A549 (cell line): ENCODE measurements around the gene PRSS23. TPM values are rescaled to one million over a fixed set of nuclear protein-coding genes. Genes with fewer than 3 reads are reported as not detected.

Experiments
- ATAC-seq, 2 experiments: fragments of 200-7000 bp in 1 of 2; fragments of >200 bp in 1 of 2; cut with Nextera tagmentation in 1 of 2; cut with Tn5 transposase in 1 of 2; 3 replicates each; pipeline versions ENCODE4 v1.8.0 to v1.9.1; 2018 to 2020; ENCODE audit warnings: mild to moderate bottlenecking in 1 of 2, moderate library complexity in 1 of 2
- CTCF ChIA-PET: fragments of 300-600 bp; sonication (Branson Sonifier 250); formaldehyde crosslinking; extraction: SDS; loops from one replicate; lab custom pipeline; 2021; ENCODE audit warnings: antibody characterized with exemption, inconsistent platforms; lab: Yijun Ruan, JAX
- POLR2A ChIA-PET: fragments of 350-600 bp; formaldehyde crosslinking; extraction: SDS; loops from one replicate; lab custom pipeline; 2021; ENCODE audit warnings: antibody characterized with exemption, inconsistent platforms; lab: Yijun Ruan, JAX
- DNase-seq, 2 experiments: peaks; one replicate each; pipeline versions ENCODE4 v3.0.0 to v3.0.0-alpha.2; 2011 to 2016; ENCODE audit warnings: low read depth in 1 of 2, low spot score in 1 of 2
- FAIRE-seq: peaks from 2 replicates; lab custom pipeline; 2011; peaks lifted over from hg19 to GRCh38; lab: Jason Lieb, UNC
- H3K27ac ChIP-seq, 2 experiments: fragments of >200 bp; sonication (Bioruptor Twin); formaldehyde crosslinking; 3 replicates each; pipeline ENCODE4 v1.5.1; 2016 to 2017
- H3K4me1 ChIP-seq: fragments of >200 bp; sonication (Bioruptor Twin); formaldehyde crosslinking; 3 replicates; pipeline ENCODE4 v1.6.1; 2016
- H3K4me2 ChIP-seq: fragments of >200 bp; sonication (Bioruptor Twin); formaldehyde crosslinking; 3 replicates; pipeline ENCODE4 v1.6.1; 2016
- H3K4me3 ChIP-seq: fragments of >200 bp; sonication (Bioruptor Twin); formaldehyde crosslinking; 3 replicates; pipeline ENCODE4 v1.5.1; 2016
- H3K9me3 ChIP-seq: fragments of >200 bp; sonication (Bioruptor Twin); formaldehyde crosslinking; 3 replicates; pipeline ENCODE4 v1.6.1; 2016
- CBX2 ChIP-seq: fragments of 200-600 bp; sonication (generic); IDR thresholded peaks from 2 replicates; pipeline ENCODE4 v1.6.1; 2016; ENCODE audit warnings: low read depth, mild to moderate bottlenecking, borderline replicate concordance
- CHD2 ChIP-seq: fragments of 150-350 bp; IDR thresholded peaks from 2 replicates; pipeline ENCODE4 v1.6.1; 2014; ENCODE audit warnings: low read length; ENCODE audit not compliant: partially characterized antibody
- FOXS1 ChIP-seq: fragments of 250-450 bp; sonication (Bioruptor Pico); IDR thresholded peaks from 2 replicates; pipeline ENCODE4 v1.5.0; 2020; ENCODE audit warnings: mild to moderate bottlenecking, moderate library complexity
- HMGXB4 ChIP-seq: fragments of 250-450 bp; sonication (Bioruptor Pico); IDR thresholded peaks from 2 replicates; pipeline ENCODE4 v1.5.0; 2021; ENCODE audit warnings: mild to moderate bottlenecking, moderate library complexity, borderline replicate concordance
- HOXA7 ChIP-seq: fragments of 250-450 bp; sonication (Bioruptor Pico); IDR thresholded peaks from 2 replicates; pipeline ENCODE4 v1.5.0; 2020; ENCODE audit warnings: mild to moderate bottlenecking, moderate library complexity
- HOXB5 ChIP-seq: fragments of 250-450 bp; sonication (Bioruptor Pico); IDR thresholded peaks from 2 replicates; pipeline ENCODE4 v1.5.0; 2020; ENCODE audit warnings: mild to moderate bottlenecking, moderate library complexity
- KDM1A ChIP-seq: fragments of 200-600 bp; sonication (generic); IDR thresholded peaks from 2 replicates; pipeline ENCODE4 v1.6.1; 2016; ENCODE audit warnings: low read depth, mild to moderate bottlenecking
- KDM5A ChIP-seq: fragments of 200-600 bp; sonication (generic); IDR thresholded peaks from 2 replicates; pipeline ENCODE4 v1.6.1; 2016; ENCODE audit warnings: antibody characterized with exemption, mild to moderate bottlenecking
- MAFK ChIP-seq: fragments of 450-650 bp; IDR thresholded peaks from 2 replicates; pipeline ENCODE4 v1.6.1; 2014; ENCODE audit not compliant: partially characterized antibody
- NFE2L2 ChIP-seq: fragments of 150-350 bp; conservative IDR thresholded peaks from 2 replicates; pipeline ENCODE4 v1.6.1; 2014; ENCODE audit warnings: low read length
- NPAS2 ChIP-seq: fragments of 250-450 bp; sonication (Bioruptor Pico); IDR thresholded peaks from 2 replicates; pipeline ENCODE4 v1.8.0; 2022; ENCODE audit warnings: mild to moderate bottlenecking, moderate library complexity, borderline replicate concordance
- SMC3 ChIP-seq: fragments of >200 bp; sonication (Bioruptor Twin); formaldehyde crosslinking; IDR thresholded peaks from 3 replicates; pipeline ENCODE4 v1.6.1; 2018; ENCODE audit warnings: inconsistent platforms
- TFCP2L1 ChIP-seq: fragments of 250-450 bp; sonication (Bioruptor Pico); IDR thresholded peaks from 2 replicates; pipeline ENCODE4 v1.5.0; 2021; ENCODE audit warnings: mild to moderate bottlenecking
- ZFP36 ChIP-seq: fragments of 450-650 bp; IDR thresholded peaks from 2 replicates; pipeline ENCODE4 v1.6.1; 2014; ENCODE audit warnings: borderline replicate concordance; ENCODE audit not compliant: partially characterized antibody
- ZNF302 ChIP-seq: fragments of 250-450 bp; sonication (Bioruptor Pico); IDR thresholded peaks from 2 replicates; pipeline ENCODE4 v1.9.0; 2021; ENCODE audit warnings: inconsistent platforms, mild to moderate bottlenecking, moderate library complexity
- WGBS: methylation state at CpG from one replicate; pipeline ENCODE4 v1.1.6; 2017; ENCODE audit errors: missing lambda C conversion rate; 5-methylcytosine and 5-hydroxymethylcytosine counted together
- polyA plus RNA-seq, 4 experiments: library from polyadenylated mRNA; depleted of rRNA in 3 of 4; stranded (reverse); fragments of >200 nt; fragmentation: RNase III in 1 of 4; extraction: RNeasy Plus Mini Kit Qiagen cat#74134 plus additional on column Dnase treatment in 1 of 4; gene quantifications; 2 replicates in 3 of 4; 3 replicates in 1 of 4; pipeline ENCODE4 v1.2.3, GENCODE V29; 2011 to 2017
- TF ChIP-seq, protein P1 (sequence below): fragments of 450-650 bp; IDR thresholded peaks from 2 replicates; pipeline ENCODE4 v1.6.1; 2014; ENCODE audit warnings: antibody characterized with exemption
- TF ChIP-seq, protein P2 (sequence below): IDR thresholded peaks from 2 replicates; pipeline ENCODE4 v1.6.1; 2012
- TF ChIP-seq, protein P3 (sequence below): IDR thresholded peaks from 2 replicates; pipeline ENCODE4 v1.6.1; 2012; ENCODE audit warnings: low read depth, borderline replicate concordance
- TF ChIP-seq, protein P4 (sequence below): fragments of >200 bp; sonication (Bioruptor Twin); formaldehyde crosslinking; IDR thresholded peaks from 3 replicates; pipeline ENCODE4 v1.5.1; 2016

PRSS23 gene
- polyA plus RNA-seq, 2 of the 4 experiments (the other 2 are of a cell fraction), result 217 to 240 TPM

- H3K4me3 ChIP-seq, result no peak overlapping the region
- TF ChIP-seq HMGXB4 (CRISPR knock-in tag) (no peak), TFCP2L1 (CRISPR knock-in tag) (no peak), CBX2 (no peak), HOXB5 (no peak), ZNF302 (CRISPR knock-in tag) (no peak), CHD2 (no peak)
- no peak for ATAC-seq
- FAIRE-seq, result no peak
- peak overlapping the region; percentile 75 to 81; a peak in 4 of 6 replicates for H3K27ac ChIP-seq
- CTCF ChIA-PET, result interaction anchor here (0.6 to 1.6 kb wide), 5 partner anchors 11 to 353 kb away, joined by 3 to 5 read pairs (median 3); no protein-coding TSS in a partner anchor
- POLR2A ChIA-PET, result interaction anchor here (4.8 kb wide), 1 partner anchor 10 kb away, joined by 36 read pairs; the partner anchor contains the start of gene PRSS23
- H3K4me2 ChIP-seq, result peak overlapping the region; percentile 74; the same call in 2 of the 3 replicates
- H3K4me1 ChIP-seq, result peaks cover 93% of the 10 kb centered on the region
- DNase-seq, result no peak
- no peaks in the 10 kb centered on the region for H3K9me3 ChIP-seq
Measured at GRCh38 chr11:86809561-86809960, 9.2 kb downstream of the PRSS23 start.

DNA sequence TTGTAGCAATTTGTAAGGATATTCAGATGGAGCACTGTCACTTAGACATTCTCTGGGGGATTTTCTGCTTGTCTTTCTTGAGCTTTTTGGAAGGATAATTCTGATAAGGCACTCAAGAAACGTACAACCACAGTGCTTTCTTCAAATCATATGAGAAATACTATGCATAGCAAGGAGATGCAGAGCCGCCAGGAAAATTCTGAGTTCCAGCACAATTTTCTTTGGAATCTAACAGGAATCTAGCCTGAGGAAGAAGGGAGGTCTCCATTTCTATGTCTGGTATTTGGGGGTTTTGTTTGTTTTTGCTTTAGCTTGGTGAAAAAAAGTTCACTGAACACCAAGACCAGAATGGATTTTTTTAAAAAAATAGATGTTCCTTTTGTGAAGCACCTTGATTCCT lies 9.9 kb downstream of the PRSS23 start:
- DNase-seq, result no peak
- Histone ChIP-seq H3K4me1 (peaks cover 93% of the 10 kb centered on the region), H3K4me2 (peak overlapping the region; percentile 74), H3K9me3 (no peaks in the 10 kb centered on the region), H3K4me3 (no peak overlapping the region), H3K27ac (peak overlapping the region; percentile 75 to 81)
- WGBS, result 63% methylated on average over 2 of the region's 2 CpGs
- TF ChIP-seq, protein P1, sequence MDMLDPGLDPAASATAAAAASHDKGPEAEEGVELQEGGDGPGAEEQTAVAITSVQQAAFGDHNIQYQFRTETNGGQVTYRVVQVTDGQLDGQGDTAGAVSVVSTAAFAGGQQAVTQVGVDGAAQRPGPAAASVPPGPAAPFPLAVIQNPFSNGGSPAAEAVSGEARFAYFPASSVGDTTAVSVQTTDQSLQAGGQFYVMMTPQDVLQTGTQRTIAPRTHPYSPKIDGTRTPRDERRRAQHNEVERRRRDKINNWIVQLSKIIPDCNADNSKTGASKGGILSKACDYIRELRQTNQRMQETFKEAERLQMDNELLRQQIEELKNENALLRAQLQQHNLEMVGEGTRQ, result no peak
- TF ChIP-seq FOXS1 (CRISPR knock-in tag), result no peak
- no peak for TF ChIP-seq HOXA7 (CRISPR knock-in tag)
- no peak for TF ChIP-seq SMC3
- no peak for TF ChIP-seq KDM1A
- TF ChIP-seq KDM5A, result no peak
- TF ChIP-seq, protein P2, sequence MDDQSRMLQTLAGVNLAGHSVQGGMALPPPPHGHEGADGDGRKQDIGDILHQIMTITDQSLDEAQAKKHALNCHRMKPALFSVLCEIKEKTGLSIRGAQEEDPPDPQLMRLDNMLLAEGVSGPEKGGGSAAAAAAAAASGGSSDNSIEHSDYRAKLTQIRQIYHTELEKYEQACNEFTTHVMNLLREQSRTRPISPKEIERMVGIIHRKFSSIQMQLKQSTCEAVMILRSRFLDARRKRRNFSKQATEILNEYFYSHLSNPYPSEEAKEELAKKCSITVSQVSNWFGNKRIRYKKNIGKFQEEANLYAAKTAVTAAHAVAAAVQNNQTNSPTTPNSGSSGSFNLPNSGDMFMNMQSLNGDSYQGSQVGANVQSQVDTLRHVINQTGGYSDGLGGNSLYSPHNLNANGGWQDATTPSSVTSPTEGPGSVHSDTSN, result no peak
- TF ChIP-seq NPAS2 (CRISPR knock-in tag), result no peak
- TF ChIP-seq NFE2L2, result no peak
- TF ChIP-seq, protein P3, sequence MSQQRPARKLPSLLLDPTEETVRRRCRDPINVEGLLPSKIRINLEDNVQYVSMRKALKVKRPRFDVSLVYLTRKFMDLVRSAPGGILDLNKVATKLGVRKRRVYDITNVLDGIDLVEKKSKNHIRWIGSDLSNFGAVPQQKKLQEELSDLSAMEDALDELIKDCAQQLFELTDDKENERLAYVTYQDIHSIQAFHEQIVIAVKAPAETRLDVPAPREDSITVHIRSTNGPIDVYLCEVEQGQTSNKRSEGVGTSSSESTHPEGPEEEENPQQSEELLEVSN, result no peak
- TF ChIP-seq ZFP36, result no peak
- TF ChIP-seq, protein P4, sequence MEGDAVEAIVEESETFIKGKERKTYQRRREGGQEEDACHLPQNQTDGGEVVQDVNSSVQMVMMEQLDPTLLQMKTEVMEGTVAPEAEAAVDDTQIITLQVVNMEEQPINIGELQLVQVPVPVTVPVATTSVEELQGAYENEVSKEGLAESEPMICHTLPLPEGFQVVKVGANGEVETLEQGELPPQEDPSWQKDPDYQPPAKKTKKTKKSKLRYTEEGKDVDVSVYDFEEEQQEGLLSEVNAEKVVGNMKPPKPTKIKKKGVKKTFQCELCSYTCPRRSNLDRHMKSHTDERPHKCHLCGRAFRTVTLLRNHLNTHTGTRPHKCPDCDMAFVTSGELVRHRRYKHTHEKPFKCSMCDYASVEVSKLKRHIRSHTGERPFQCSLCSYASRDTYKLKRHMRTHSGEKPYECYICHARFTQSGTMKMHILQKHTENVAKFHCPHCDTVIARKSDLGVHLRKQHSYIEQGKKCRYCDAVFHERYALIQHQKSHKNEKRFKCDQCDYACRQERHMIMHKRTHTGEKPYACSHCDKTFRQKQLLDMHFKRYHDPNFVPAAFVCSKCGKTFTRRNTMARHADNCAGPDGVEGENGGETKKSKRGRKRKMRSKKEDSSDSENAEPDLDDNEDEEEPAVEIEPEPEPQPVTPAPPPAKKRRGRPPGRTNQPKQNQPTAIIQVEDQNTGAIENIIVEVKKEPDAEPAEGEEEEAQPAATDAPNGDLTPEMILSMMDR, result no peak
- TF ChIP-seq MAFK, result no peak
- ATAC-seq, result no peak
- ChIA-PET POLR2A (interaction anchor here (1.2 to 4.8 kb wide), 3 partner anchors 10 to 138 kb away, joined by 4 to 36 read pairs (median 6); partner anchors contain the start of genes ME3 and PRSS23), CTCF (interaction anchor here (0.8 to 1.6 kb wide), 3 partner anchors 11 to 139 kb away, joined by 3 read pairs; no protein-coding TSS in a partner anchor)
- no peak for FAIRE-seq
